Stimulated activated CD8-positive, alpha-beta memory T cell treated with anti-CD3 and anti-CD28 coated beads, Interleukin-4, amount 100 ng/mL, for 1 hour (primary cell): Measurements from ENCODE around the gene PIGR.

Experiments used
- DNase-seq, 2 donors: peaks; one replicate each; pipeline ENCODE4 v3.0.0-alpha.2; 2020; ENCODE audit warnings: low read depth in 2 of 2, low spot score in 1 of 2

PIGR gene

GRCh38 chr1:206911064-206911663, 35.1 kb downstream of the PIGR start:
- no peak for DNase-seq

GRCh38 chr1:206909883-206910318, 36.4 kb downstream of the PIGR start:
- DNase-seq: no peak

- no peak for DNase-seq
These were observed 36.9 kb downstream of the PIGR start for GRCh38 chr1:206909161-206909882.

- DNase-seq: no peak
These were observed 38.2 kb downstream of the PIGR start for GRCh38 chr1:206908038-206908437.

- no peak for DNase-seq
These were observed 38.8 kb downstream of the PIGR start for GRCh38 chr1:206907304-206907991.

GRCh38 chr1:206905295-206906164, 40.7 kb downstream of the PIGR start:
- DNase-seq: no peak

- no peak for DNase-seq
These were observed 41.7 kb downstream of the PIGR start for GRCh38 chr1:206904423-206905142.

GRCh38 chr1:206903687-206904086, 42.6 kb downstream of the PIGR start:
- no peak for DNase-seq

- DNase-seq: no peak
These were observed 43.6 kb downstream of the PIGR start for GRCh38 chr1:206902702-206903101.

GRCh38 chr1:206901944-206902343, 44.3 kb downstream of the PIGR start:
- DNase-seq: no peak

- no peak for DNase-seq
These were observed 46.1 kb downstream of the PIGR start for GRCh38 chr1:206900149-206900548.

GRCh38 chr1:206899717-206900116, 46.5 kb downstream of the PIGR start:
- DNase-seq: no peak

GRCh38 chr1:206898915-206899431, 47.3 kb downstream of the PIGR start:
- no peak for DNase-seq

- DNase-seq: no peak
These were observed 48.0 kb downstream of the PIGR start for GRCh38 chr1:206898089-206898914.

GRCh38 chr1:206897175-206897574, 49.1 kb downstream of the PIGR start, which contains the start of gene IL24:
Gene IL24 (plus strand): TSS chr1:206897443. CDS start chr1:206897833, 390 bp downstream.
- no peak for DNase-seq

GRCh38 chr1:206896261-206896660, 50.0 kb downstream of the PIGR start:
- DNase-seq: no peak

GRCh38 chr1:206895837-206896242, 50.4 kb downstream of the PIGR start:
- DNase-seq: no peak

- DNase-seq: no peak
These were observed 50.9 kb downstream of the PIGR start for GRCh38 chr1:206895325-206895724.

- DNase-seq: no peak
These were observed 52.9 kb downstream of the PIGR start for GRCh38 chr1:206893380-206893779.
